HEK293T (cell line): ENCODE data around the gene RHBDL1.

ENCODE experiments used
- CTCF ChIA-PET: fragments of 350-600 bp; formaldehyde crosslinking; extraction: SDS; loops from one replicate; lab custom pipeline; 2021; ENCODE audit warnings: antibody characterized with exemption, inconsistent platforms; lab: Yijun Ruan, JAX
- POLR2A ChIA-PET: fragments of 350-600 bp; formaldehyde crosslinking; extraction: SDS; loops from one replicate; lab custom pipeline; 2020; ENCODE audit warnings: antibody characterized with exemption, inconsistent platforms; lab: Yijun Ruan, JAX
- DNase-seq: peaks from one replicate; pipeline ENCODE4 v3.0.0; 2012; ENCODE audit warnings: mixed read lengths; ENCODE audit errors: extremely low spot score
- ARNT ChIP-seq: fragments of 450-650 bp; IDR thresholded peaks from 2 replicates; pipeline ENCODE4 v1.6.1; 2017; ENCODE audit warnings: mild to moderate bottlenecking
- BHLHE40 ChIP-seq: fragments of 450-650 bp; IDR thresholded peaks from 2 replicates; pipeline ENCODE4 v1.6.1; 2016; ENCODE audit warnings: mild to moderate bottlenecking, moderate library complexity, borderline replicate concordance
- CTBP1 ChIP-seq: fragments of 450-650 bp; IDR thresholded peaks from 2 replicates; pipeline ENCODE4 v1.6.1; 2016; ENCODE audit warnings: borderline replicate concordance
- ELF4 ChIP-seq: fragments of 450-650 bp; IDR thresholded peaks from 2 replicates; pipeline ENCODE4 v1.6.1; 2017; ENCODE audit warnings: antibody characterized with exemption
- FOXA1 ChIP-seq: fragments of 450-650 bp; IDR thresholded peaks from 2 replicates; pipeline ENCODE4 v1.6.1; 2016; ENCODE audit warnings: mild to moderate bottlenecking
- FOXK2 ChIP-seq: fragments of 450-650 bp; IDR thresholded peaks from 2 replicates; pipeline ENCODE4 v1.6.1; 2016; ENCODE audit warnings: mild to moderate bottlenecking
- FOXM1 ChIP-seq: fragments of 450-650 bp; IDR thresholded peaks from 2 replicates; pipeline ENCODE4 v1.6.1; 2017; ENCODE audit warnings: mild to moderate bottlenecking, borderline replicate concordance
- HDGF ChIP-seq: fragments of 450-650 bp; IDR thresholded peaks from 2 replicates; pipeline ENCODE4 v1.6.1; 2017; ENCODE audit warnings: antibody characterized with exemption, borderline replicate concordance
- L3MBTL2 ChIP-seq: fragments of 450-650 bp; conservative IDR thresholded peaks from 2 replicates; pipeline ENCODE4 v1.6.1; 2016; ENCODE audit warnings: mild to moderate bottlenecking
- LEF1 ChIP-seq: fragments of 450-650 bp; IDR thresholded peaks from 2 replicates; pipeline ENCODE4 v1.6.1; 2017; ENCODE audit warnings: mild to moderate bottlenecking, borderline replicate concordance
- NFRKB ChIP-seq: fragments of 450-650 bp; IDR thresholded peaks from 2 replicates; pipeline ENCODE4 v1.6.1; 2016; ENCODE audit warnings: mild to moderate bottlenecking, moderate library complexity
- SP1 ChIP-seq: fragments of 450-650 bp; IDR thresholded peaks from 2 replicates; pipeline ENCODE4 v1.6.1; 2017
- SUZ12 ChIP-seq: fragments of 450-650 bp; IDR thresholded peaks from 2 replicates; pipeline ENCODE4 v1.6.1; 2016; ENCODE audit warnings: mild to moderate bottlenecking
- TARDBP ChIP-seq: fragments of 450-650 bp; IDR thresholded peaks from 2 replicates; pipeline ENCODE4 v1.6.1; 2016
- ZNF384 ChIP-seq: fragments of 450-650 bp; IDR thresholded peaks from 2 replicates; pipeline ENCODE4 v1.6.1; 2016
- TF ChIP-seq, protein P1 (sequence below): fragments of 450-650 bp; IDR thresholded peaks from 2 replicates; pipeline ENCODE4 v1.6.1; 2016

RHBDL1 gene

DNA sequence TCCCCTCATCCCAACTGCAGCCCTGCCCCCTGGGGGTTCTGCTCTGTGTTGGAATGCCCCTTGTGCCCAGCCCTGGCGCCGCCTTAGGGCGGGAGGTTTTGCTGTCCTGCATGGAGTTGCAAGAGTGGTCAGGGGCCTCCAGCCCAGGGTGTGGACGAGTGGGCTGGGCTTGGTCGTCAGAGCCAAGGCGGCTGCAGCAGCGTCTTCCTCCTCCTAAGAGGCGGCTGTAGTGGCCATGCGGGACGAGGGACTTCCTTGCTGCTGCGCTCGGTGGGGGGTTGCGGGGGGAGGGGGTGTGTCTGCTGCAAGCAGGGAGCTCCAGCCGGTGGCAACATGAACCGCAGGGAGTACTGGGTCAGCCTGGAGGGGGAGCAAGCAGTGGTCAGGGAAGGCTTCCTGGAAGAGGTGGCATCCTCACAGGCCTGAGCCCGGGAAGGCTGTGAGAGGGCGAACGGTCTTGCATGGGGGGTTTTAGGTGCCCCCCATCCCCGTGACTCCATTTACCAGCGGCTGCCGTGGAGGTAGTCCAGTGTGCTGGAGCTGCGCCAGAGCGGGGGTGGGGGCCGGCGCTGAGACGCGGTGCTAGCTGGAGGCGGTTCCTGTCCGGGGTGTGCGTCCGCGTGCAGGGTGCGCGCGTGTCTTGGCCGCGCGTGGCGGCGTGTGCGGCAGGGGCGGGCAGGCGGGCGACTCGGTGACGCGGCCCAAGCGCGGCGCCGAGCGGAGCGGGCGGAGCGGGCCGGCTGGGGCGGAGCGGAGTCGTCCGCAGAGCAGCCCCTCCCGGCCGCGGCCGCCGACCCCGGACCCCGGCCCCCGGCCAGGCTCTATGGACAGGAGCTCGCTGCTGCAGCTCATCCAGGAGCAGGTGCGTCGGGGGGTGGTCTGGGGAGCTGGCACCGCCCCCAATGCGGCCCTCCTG, at the start of gene RHBDL1:
Gene RHBDL1, plus strand, starts transcription at position 704 of the 916 bp plus-strand sequence. Its CDS starts 120 bp downstream, at position 824.
- peak; percentile 40 for DNase-seq
- CTCF ChIA-PET = interaction anchor here (1.2 kb wide), 1 partner anchor 27 kb away, joined by 4 read pairs; the partner anchor contains the start of gene WDR90
- POLR2A ChIA-PET = interaction anchor here (0.6 to 2.2 kb wide), 2 partner anchors 9 to 16 kb away, joined by 3 to 6 read pairs; partner anchors contain the start of gene JMJD8
- no peak for TF ChIP-seq CTBP1
- TF ChIP-seq FOXM1 = no peak
- TF ChIP-seq, protein P1, sequence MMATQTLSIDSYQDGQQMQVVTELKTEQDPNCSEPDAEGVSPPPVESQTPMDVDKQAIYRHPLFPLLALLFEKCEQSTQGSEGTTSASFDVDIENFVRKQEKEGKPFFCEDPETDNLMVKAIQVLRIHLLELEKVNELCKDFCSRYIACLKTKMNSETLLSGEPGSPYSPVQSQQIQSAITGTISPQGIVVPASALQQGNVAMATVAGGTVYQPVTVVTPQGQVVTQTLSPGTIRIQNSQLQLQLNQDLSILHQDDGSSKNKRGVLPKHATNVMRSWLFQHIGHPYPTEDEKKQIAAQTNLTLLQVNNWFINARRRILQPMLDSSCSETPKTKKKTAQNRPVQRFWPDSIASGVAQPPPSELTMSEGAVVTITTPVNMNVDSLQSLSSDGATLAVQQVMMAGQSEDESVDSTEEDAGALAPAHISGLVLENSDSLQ = no peak
- TF ChIP-seq L3MBTL2 = no peak
- no peak for TF ChIP-seq BHLHE40
- TF ChIP-seq SP1 = no peak
- no peak for TF ChIP-seq TARDBP
- no peak for TF ChIP-seq SUZ12
- no peak for TF ChIP-seq NFRKB
- TF ChIP-seq ZNF384 = no peak

DNA sequence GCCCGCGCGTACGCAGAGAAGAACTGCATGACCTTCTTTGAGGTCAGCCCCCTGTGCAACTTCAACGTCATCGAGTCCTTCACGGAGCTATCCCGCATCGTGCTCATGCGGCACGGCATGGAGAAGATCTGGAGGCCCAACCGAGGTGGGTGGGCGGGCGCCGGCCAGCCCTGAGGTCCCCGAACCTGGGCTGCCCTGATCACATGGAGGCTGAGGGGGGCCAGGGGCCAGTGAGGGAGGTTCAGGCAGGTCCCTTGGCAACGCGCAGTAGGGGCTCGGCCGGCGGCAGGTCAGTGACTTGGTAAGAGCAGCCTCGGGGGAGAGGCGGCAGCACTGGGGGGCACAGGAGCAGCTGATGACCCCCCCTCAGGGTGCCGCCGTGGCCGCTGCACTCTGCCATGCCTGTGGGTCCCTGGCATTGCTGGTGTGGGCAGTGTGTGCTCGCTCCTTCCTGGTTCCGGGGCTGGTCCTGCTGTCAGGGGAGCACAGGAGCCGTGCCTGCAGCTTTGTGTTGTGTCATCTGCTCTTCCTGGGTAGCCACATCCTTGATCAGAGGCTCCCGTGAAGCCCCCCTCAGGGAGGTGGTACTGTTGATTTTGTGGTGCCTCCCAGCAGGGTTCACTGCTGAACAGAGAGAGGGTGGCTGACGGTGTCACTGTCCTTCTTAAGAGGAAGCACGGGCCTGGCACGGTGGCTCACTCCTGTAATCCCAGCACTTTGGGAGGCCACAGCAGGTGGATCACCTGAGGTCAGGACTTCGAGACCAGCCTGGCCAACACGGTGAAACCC, 49.3 kb upstream of the RHBDL1 start:
- POLR2A ChIA-PET = no interaction called here
- CTCF ChIA-PET = interaction anchor here (0.6 kb wide), 1 partner anchor 159 kb away, joined by 4 read pairs; no protein-coding TSS in a partner anchor

DNA sequence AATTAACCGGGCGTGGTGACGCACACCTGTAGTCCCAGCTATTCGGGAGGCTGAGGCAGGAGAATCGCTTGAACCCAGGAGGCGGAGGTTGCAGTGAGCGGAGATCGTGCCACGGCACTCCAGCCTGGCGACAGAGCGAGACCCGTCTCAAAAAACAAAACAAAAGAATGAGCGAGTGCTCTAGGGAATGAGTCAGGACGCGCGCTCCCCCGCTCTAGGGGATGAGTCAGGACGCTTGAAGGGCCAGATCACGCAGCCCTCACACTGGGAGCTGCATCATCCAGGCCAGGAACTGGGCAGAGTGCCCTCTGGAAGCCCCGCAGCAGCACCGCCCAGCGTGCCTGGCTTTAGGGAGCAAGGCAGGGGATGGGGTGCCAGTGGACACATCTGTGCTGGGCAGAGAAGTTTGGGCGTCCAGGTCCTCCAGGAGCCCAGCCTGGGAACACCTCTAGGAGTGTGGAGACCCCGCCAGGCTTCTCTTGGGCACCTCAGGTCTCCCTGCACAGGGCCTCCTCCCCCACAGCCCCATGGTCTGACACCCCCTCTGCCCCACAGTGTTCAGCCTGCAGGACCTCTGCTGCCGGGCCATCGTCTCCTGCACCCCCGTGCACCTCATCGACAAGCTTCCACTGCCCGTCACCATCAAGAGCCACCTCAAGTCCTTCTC, 48.6 kb upstream of the RHBDL1 start:
- ChIA-PET POLR2A (no interaction called here), CTCF (interaction anchor here (0.6 kb wide), 1 partner anchor 158 kb away, joined by 4 read pairs; no protein-coding TSS in a partner anchor)
- DNase-seq = no peak

More for the DNA sequence above, 49.3 kb upstream of the RHBDL1 start:
- DNase-seq = no peak
- no peak for TF ChIP-seq HDGF

DNA sequence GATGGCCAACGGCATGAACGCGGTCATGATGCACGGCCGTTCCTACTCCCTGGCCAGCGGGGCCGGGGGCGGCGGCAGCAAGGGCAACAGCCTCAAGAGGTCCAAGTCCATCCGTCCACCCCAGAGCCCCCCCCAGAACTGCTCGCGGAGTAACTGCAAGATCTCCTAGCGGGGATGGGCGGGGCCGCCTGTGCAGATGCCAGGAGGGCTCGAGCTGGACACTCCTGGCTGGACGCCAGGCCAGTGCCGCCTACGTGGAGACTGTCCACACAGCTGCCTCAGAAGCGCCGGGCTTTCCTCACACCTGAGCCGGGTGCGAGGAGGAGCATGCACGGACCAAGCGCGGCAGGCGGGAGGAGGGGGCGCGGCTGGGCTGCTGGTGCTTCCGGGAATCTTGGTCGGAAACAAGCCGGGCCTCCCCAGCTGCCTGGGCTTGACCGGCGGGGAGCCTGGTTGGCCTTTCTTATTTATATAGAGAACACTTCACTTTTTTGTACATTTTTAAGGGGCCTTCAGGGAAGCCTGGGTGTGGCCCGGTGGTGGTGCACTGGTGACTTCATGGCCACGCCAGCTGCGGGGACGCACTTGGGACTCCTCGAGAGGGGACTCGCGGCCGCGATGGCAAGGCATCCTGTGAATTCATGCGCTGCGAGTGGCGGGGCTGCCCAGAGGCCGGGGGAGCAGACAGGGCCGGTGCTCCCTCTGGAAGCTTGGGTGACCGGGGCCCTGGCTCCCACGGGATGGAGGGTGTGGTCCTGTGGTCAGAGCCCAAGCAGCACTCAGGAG, 47.8 kb upstream of the RHBDL1 start:
- DNase-seq = no peak
- ChIA-PET POLR2A (no interaction called here), CTCF (no interaction called here)
- no peak for TF ChIP-seq TARDBP
- no peak for TF ChIP-seq SP1
- TF ChIP-seq ELF4 = no peak
- TF ChIP-seq CTBP1 = no peak
- TF ChIP-seq, protein P1 = no peak
- TF ChIP-seq L3MBTL2 = no peak
- TF ChIP-seq SUZ12 = no peak
- no peak for TF ChIP-seq NFRKB
- no peak for TF ChIP-seq FOXM1
- TF ChIP-seq BHLHE40 = no peak
- TF ChIP-seq HDGF = no peak
- no peak for TF ChIP-seq FOXK2
- no peak for TF ChIP-seq ARNT
- TF ChIP-seq LEF1 = no peak
- no peak for TF ChIP-seq FOXA1
- no peak for TF ChIP-seq ZNF384

More for the DNA sequence above, 48.6 kb upstream of the RHBDL1 start:
- TF ChIP-seq TARDBP (no peak), FOXA1 (no peak), NFRKB (no peak), CTBP1 (no peak), SUZ12 (no peak), LEF1 (no peak)

DNA sequence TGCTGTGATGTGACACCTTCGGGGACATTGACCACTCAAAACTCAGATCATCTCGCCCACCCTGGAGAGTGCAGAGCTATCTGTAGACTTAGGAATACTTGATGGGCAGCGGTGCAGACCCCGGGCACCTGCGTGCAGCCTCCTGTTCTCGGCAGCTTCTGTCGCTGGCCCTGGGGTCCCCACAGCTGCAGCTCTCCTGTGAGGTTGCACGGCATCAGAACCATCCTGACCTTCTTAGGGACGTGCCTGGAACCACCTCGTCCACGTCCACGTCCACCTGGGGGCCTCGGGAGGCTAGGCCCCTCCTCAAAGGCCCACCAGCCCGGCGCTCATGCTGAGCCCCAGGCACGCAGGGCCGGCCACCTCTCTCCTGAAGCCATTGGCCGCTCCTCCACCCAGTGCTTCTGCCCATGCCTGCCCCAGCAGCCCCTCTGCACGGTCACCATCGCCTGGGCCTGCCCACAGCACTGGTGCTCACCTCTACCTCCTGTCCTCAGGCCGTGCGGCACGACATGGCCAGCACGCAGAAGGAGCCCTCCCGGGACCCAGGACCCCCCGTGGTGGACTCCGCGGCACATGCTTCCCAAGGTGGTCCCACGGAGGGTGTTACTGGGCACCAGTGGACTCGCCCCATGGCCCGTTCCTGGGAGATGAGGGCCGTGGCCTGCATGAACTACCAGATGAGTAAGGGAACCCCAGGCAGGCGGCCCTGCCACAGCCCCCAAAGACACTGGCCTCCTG, 47.0 kb upstream of the RHBDL1 start:
- CTCF ChIA-PET = no interaction called here
- TF ChIP-seq FOXM1 (no peak), L3MBTL2 (no peak), LEF1 (no peak), ELF4 (no peak), HDGF (no peak), SUZ12 (no peak), SP1 (no peak), TARDBP (no peak)
- POLR2A ChIA-PET = no interaction called here
- DNase-seq = no peak
